ENCODE results near the gene HOXA7. TPM values are rescaled to one million over a fixed set of nuclear protein-coding genes. Genes with fewer than 3 reads are reported as not detected.

The HOXA7 gene
- total RNA-seq, 1 experiment from 2014 or later: 21.7 TPM

DNA sequence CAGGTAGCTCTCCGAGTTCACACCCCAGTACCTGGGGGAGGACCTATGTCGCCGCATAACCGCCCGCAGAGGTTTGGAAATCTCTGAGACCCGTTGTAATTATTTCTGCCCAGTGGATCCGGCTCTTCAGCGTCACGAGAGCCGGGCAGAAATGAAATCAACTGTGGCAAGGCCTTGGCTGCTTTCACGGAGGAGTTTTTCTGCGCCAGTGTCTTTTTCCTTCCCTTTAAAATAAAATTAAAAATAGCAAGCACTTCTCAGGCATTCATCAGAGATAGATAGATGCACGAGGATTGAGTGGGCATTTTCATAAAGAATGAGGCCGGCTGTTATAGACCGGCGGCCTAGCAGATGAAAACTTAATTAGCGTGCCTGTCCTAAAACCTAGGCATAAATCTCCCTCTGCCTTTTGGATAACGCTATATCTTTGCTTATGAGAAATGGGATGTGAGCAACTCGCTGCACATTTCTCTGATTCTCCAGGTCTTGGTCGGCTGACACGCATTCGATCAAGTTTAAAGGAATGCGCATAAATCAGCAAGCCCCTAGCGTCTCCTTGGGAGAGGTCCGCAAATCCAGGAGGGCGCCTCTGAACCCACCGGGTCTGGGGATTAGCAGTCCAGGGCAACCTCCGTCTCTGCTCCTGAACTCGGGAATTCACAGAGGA is 37.0 kb upstream of the HOXA7 start:
- DNase-seq (ENCODE audit: low read depth): peak; percentile 0

DNA sequence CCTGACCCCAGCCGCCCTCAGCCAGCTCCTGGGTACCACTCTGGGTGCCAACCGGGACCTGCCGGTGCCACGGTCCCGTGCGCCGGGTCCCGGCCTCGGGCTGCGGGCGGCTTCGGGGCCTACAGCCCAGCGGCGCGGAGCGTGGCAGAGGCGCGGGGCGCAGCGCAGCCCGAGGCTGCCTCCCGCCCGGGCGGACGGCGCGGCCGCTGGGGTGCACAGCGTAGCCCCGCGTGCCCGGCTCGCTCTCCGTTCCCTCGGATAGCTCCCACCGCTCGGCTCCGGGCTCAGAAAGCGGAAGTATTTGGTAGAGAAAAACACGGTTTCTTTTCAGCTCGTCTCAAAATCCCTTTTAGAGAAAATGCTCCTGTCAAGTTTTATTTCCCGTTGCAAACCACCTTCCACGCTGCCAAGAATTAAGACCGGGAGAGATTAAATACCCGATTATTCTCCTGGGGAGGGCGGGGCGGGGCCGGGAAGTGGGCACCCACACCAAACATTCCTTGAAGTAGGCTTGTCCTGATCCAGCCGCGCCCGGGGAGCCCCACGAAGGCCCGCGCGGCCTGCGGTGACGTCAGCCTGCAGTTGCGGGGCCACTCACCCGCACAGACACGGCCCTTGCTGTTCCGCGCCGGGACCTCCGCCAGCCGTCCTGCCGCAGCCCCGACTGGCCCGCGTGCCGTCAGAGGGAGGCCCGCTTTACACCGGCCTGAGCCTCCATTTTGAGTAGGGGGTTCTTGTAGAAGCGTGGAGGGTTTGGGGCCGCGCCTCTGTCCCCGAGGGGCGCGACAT is 36.3 kb upstream of the HOXA7 start:
- DNase-seq (ENCODE audit: low read depth): no peak

DNA sequence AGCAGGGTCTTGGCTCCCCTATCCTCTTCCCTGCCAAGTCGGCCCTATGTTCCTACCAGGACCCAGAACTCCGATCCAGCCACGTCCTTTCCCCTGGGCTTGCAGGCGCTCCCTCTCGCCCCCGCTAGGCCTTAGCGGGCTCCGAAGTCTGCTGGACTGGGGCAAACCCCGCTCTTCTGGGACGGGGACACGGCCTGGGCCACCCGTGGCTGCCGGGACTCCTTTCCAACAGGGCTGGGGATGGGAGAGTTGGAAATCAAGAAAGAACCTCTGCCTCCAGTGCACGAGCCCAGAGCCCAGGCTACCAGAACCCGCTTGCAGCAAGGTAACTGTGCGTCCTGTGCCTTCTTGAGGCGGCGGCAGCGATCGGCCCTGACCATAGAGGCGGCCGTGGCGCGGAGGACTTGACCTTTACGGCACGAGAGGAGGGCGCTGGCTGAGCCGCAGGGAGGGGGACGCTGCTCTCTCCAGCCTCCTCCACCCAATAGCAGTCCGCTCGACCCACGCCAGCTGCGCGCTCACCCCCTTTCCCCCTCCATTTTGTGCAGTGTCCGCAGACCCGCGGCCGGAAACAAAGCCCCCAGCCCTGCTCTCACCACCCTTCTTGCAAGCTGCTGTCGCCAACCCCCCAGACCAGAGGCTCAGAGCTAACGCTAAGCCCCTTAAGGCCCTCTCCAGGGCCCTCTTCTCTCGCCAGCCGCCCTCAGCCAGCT is 35.5 kb upstream of the HOXA7 start:
- DNase-seq (ENCODE audit: low read depth): no peak

DNA sequence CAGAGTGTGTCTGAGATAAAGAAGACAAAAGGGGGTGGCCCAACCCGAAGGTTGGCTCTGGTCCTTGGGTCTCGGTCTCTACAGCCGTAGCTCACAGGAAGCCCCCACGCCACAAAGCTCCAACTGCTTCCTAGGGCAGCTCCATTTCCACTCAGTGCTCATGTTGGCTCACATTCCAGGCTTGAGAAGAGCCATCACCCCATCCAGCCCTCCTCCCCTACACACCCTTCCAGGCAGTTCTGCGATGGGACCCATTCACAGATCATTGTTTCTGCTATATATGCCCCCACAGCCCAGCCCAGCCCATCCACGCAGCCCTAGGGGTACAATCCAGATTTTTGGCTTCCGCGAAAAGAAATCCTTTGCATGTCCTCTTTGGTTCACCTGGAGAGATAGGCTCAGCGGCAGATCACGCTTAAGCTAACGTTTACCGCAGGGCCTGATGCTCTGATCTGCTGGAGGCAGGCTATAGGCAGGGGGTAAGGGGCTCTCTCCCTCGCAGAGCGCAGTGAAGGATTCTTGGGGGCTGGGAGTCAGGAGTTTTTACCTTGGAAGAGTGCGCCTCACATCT is 34.8 kb upstream of the HOXA7 start:
- no peak for DNase-seq (ENCODE audit: low read depth)

DNA sequence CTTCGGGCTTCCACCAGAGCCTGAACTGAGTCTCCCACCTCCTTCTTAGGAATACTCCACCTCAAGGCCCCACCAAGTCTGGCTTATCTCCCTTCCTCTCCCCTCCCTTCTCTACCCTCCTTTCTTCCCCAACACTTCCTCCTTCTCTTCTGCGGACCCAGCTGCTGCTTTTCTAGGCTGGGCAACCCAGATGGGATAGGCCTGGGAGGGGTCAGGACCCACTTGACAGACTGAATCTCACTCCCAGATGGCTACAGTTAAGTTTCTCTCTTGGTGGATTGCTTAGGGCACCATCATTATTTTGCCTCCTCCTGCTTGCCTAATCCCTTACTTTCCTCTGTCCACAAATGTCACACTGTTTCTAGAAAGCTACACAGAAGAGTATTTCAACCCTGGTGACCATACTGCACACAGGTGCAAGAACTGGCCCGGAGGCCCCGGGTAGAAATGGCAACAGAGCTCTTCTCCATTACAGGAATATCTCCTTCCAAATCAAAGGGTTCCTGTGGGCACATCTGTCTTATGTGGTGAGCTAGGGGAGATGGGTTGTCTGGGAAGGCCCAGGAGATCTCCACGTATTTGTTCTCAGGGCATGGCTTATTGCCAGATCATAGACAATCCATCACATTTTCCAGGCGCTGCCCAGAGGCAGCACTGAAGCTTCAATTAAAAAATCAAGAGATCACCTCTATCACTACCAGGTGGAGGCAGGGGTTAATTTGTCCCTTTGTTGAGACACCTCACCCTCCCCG is 33.7 kb upstream of the HOXA7 start:
- DNase-seq (ENCODE audit: low read depth): no peak

DNA sequence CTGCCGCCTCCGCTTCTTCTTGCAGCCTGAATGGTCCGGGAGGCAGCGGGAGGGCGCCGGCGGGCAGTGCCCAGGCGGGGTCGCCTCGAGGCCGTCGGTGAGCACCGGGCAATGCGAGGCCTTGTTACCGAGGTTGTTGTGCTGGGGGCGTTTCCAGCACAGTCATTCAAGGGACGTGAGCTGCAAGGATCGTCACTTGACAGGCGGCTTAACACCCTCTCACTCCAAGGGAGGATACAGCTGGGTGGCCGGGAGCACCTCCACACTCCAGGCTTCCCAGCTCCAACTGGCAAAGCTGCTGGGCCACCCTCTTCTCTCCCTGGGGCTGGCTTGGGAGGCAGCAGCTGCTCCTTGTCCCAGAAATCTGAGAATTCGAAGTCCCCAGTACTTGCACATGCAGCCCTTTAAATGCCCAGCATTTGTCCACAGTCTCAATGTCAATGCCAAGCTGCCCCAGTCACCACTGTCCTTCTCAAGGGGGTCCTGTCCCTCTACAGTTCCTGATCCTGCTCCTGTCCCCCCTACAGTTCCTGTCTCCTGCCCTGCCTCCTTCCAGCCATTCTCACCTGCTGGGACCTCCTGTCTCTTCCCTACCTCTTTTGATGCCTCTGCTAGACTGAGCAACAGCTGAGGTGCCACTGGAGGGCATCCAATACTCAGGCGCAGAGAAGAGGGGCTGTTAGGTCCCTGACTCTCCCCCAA is 33.0 kb upstream of the HOXA7 start:
- no peak for DNase-seq (ENCODE audit: low read depth)

DNA sequence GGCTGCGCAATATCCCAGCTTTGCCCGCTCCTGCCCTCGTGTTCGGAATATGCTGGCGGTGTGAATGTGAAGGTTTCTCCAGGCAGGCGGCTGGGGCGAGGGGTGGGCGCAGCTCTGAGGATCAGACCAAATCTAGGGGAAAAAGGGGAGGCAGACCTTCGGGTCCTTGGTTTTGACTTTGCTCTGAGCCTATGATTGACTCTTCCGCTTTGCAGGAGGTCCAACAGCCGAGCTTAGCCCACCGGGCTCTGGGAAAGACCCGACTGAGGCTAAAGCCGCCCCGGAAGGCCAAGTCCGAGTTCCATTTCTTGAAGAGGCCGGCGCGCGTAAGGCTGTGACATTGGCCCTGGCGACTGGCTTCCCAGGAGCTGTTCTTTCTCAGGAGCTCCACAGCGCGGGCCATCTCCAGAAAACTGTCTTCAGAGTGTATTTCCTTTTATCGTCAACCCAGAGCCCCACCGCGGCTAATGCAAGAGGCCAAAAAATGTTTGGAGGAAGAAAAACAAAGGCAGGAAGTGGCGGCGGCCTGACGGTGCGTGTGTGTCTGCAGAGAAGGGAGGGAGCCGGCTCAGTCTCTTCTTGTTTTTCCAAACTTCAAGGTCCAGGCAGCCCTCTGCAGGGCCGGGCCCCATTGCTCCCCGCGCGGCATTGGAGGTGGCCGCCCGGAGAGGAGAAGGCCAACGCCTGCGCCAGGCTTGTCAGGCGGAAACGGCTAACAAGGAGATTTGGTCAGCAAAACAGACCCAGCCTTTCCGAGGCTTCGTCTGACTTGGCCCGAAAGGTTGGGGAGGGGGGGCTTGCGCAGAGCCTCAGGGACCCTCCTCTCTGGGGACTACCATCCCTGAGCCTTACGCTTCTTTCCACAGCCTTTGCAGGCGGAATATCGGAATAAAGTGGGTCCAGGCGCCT is 32.2 kb upstream of the HOXA7 start:
- no peak for DNase-seq (ENCODE audit: low read depth)

DNA sequence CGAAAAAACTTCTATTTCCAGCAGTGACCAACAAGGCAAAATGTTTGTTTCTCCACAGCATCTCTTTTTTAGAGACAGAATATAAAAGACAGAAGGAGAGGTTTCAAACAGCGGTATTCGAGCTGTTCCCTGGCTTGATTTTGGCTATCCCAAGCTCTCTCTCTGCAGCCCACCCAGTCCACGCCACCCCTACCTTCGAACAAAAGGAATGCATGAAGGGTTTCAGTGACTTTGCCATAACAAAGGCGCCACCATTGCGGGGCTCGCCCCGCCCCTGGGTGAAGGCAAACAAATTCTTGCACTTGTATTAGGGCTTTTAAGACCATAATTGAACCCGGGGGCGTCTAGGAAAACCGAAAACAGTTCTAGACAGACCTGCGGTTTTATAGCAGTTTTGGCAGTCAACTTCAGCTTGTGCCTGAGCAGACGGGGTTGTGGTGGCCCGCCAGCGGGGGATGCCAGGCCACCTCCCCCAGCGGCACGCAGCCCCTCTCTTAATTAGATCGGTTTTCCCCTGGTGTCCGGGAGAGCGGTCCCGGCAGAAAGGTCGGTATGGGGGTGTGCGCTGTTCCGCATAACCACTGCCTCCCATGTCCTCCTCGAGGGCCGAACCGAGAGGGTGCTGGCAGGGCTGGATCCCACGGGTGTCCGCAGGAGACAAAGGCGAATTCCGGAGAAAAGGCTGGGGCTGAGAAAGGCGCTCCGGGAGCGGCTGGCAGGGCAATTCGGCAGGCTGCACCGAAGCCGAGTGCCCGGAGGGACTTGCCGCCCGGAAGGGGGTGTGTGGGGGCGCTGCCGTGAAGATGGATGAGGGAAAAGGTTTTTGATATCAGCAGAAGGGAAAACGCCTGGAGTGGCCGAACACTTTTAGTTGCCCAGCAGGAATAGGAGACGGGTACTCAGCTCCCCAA is 31.3 kb upstream of the HOXA7 start:
- DNase-seq (ENCODE audit: low read depth): peak; percentile 22

DNA sequence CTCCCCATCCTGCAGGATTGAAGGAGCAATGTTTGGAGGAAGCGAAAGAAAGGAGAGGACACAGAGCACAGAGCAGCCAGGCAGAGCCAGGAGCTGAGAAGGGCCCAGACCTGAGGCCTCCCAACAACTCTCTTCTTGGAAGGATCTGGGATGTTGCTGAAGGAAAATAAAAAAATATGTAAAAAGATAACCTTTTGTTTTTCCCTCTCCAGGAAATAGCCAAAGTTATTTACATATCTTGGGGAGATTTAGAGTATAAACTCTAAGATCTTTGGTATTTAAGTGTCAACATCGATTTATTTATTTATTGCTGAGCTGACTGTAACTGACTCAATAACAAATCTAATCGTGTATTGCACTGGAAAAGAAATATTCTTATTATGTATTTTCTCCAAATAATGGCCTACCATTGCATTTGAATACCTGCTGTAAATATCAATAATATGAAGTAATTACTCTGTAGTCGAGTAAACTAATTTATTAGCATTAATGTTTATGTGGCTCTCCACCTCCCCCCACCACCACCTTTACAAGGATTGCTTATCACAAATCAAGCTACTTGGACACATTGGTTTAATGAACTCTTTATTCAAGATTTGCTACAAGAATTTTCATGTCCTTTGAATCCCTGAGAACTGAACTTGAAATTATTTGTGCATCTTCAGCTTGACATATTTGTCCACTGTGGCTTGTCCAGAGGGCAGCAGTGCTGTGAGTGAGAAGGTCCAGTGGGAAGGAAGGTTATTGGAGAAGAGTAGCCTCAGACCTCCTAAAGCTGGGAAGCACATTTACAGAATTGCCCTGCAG is 30.4 kb upstream of the HOXA7 start:
- DNase-seq (ENCODE audit: low read depth): peak; percentile 9

DNA sequence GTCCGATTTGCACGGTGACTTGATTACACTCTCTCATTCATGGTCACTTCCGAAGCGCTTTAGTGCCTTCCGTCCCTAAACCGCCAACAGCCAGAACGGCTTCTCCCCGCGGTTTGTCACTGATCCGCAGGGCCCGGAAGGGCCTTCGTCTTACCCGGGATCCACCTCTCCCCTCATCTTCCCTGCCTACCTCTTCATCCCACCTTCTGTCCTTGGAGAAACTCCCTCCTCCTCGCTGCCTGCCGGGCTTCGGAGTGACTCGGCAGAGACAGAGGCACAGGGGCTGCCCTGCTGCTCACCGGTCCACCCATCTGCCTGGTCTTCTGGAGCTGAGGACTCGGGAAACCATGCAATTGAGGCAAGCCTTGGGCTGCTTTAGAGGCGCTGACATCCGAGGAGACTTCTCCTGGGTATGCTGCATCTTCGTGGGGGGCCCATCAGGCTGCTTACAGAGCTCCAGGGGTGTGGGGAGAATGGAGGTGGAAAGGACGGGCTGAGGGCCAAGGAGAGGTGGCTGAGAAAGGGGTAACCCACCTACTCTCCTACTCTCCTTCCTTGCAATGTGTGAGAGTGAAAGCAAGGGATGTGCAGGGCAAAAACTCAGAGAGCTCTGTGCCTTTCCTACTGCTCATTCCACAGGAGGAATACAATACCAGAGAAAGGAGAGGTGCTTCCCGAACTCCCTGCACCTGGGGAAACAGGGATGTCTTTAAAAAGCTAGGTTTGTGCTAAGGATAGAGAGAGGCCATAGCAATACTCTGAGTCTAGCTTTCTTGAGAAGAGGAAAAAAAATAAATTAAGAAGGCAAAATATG is 29.6 kb upstream of the HOXA7 start:
- peak; percentile 15 for DNase-seq (ENCODE audit: low read depth)

DNA sequence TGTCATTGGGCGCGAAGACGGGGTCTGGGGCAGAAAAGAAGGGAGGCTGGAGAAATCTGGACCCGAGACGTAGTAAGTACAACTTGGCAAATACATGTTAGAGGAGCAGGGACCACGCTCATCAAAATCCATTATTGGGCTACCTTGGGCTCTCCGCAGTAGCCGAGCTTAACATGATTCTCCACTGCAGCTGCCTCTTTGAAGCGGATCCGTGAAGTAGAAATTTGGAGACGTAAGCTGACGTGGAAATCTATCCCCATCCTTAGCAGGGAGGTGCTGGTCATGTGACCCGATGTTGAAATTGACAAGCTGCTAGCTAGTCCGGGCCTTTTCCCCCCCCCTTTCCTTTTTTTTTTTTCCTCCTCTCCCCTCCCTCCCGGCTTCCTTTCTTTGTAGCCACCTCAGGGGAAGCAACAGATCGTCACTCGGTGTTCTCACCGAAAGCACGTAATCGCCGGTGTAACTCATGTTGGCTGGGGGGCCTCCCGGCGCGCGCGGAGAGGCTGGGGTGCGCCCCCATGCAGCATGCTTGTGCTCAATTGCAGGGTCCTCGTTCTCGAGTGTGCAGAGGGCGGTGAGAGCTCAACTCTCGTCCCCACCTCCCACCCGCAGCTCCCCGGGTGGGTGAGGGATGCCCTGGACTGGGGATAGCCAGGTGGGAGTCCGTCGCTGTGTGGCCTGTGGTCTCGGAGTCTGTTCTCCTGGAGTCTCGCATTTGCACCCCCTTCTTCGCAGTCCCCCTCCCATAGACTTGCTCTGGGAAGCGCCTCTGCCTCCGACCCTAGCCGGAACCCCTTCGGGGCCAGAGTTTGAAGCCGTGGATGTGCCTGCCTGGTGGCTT is 28.8 kb upstream of the HOXA7 start, which contains the start of gene HOXA11:
Gene HOXA11, minus strand, starts transcription at position 220 of the 841 bp plus-strand sequence. Its CDS starts 88 bp downstream, at position 132.
- DNase-seq (ENCODE audit: low read depth): peak; percentile 55

DNA sequence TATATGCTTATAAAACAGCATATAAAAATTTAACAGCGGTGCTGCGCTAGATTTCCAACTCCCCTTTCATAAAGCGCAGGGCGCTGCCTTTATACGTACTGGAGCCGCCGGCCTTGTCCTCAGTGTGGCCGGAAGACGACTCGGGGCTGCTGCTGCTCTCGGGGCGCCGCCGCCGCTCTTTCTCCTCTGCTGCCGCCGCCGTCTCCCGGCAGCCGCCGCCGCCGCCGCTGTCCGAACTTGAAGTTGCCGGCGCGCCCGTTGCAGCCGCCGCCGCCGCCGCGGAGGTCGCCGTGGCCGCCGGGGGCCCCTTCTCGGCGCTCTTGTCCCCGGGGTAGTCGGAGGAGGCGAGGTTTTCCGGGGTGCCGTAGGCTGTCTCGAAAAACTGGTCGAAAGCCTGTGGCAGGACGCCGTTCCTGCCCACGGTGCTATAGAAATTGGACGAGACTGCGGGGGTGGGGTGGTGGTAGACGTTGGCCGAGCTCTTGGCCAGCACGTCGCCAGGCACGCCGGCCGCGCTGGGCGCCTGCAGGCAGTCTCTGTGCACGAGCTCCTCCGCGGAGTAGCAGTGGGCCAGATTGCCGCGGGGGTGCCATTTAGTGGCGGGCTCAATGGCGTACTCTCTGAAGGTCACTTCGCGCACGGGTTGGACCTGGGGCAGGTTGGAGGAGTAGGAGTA is 28.0 kb upstream of the HOXA7 start:
- DNase-seq (ENCODE audit: low read depth): peak; percentile 84

DNA sequence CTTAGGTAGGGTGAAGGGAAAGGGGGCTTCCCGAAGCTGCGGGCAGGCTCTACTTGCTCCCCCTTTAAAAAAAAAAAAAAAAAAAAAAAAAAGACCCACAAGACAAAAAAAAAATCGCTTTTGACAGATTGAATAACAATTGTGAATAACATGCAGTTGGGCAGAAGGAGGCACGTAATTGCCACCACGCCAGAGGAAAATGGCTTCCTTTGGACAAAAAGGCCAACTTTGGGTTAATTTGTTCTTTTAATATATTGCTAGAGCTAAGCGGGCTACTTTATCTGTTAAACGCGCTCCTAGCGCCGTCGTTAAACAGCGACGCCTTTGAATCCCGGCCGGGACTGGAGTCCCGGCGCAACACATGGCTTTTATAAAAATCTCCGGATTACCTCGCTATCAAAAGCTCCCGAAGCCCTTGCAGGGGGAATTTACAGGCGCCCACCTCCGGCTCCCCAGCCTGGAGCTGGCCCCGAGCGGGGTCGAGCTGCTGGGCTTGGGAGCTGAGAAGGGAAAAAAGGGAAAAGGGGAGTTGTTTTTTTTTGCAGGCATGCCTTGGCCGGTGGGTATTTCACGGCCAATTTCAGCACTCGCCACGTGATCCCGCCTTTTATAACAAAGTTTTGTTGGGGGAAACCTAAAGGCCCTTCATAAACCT is 27.3 kb upstream of the HOXA7 start:
- peak; percentile 62 for DNase-seq (ENCODE audit: low read depth)

DNA sequence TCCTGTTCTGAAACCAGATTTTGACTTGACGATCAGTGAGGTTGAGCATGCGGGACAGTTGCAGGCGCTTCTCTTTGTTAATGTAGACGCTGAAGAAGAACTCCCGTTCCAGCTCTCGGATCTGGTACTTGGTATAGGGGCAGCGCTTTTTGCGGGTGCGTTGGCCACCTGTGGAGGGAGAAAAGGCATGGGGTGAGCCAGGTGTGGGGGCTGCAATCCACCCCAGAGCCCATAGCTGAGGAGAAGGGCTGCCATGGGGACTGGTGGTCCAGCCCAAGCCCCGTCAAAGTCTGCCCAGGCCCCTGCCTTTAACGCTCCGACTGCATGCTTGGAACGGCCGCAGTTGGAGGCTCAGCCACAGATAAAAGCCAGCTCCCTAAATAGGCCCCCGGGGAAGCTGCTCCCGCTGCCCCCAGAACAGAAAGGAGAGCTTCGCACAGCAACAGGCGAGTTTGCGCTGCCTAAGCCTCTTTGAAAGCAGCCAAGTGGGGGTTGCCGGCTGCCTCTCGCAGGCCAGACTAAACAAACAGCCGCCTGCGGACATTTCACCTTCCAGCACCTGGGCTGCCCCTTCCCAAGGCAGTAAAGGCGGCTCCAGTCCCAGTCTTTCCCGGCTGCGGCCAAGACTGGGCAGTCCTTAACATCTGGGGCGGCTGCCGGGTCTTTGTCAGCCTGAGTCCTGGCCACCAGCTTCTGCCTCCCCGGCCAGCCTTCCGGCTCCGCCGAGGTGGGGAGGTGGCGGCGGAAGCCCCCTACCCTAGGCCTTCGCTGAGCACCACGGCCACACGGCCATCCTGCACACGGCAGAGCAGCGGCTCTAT is 26.6 kb upstream of the HOXA7 start:
- peak; percentile 57 for DNase-seq (ENCODE audit: low read depth)

All from Daoy (cell line).